HFF-Myc (cell line): Measurements from ENCODE around the gene CYSLTR2.
A peak's percentile ranks its signal among the peaks of the same experiment; 100 is the strongest.

ENCODE experiments used
- DNase-seq: peaks from one replicate; pipeline ENCODE4 v3.0.0-alpha.2; 2011; ENCODE audit warnings: low read depth; ENCODE audit errors: extremely low read depth
- H3K4me3 ChIP-seq: replicated peaks from 2 replicates; pipeline ENCODE4 v1.5.1; 2011; ENCODE audit warnings: low read depth, mild to moderate bottlenecking, control low read depth, low read length
- CTCF ChIP-seq: IDR thresholded peaks from 2 replicates; pipeline ENCODE4 v1.5.1; 2012; ENCODE audit warnings: mild to moderate bottlenecking, low read depth, low read length, control low read depth; ENCODE audit errors: missing control alignments

The CYSLTR2 gene

GRCh38 chr13:48749144-48749543 is 95.4 kb downstream of the CYSLTR2 start:
- DNase-seq, result no peak
- no peak overlapping the region for H3K4me3 ChIP-seq
- no peak for TF ChIP-seq CTCF

- TF ChIP-seq CTCF, result peak; percentile 64
- H3K4me3 ChIP-seq, result no peak overlapping the region
- DNase-seq, result peak; percentile 88
These were observed 96.2 kb downstream of the CYSLTR2 start for GRCh38 chr13:48749699-48750473.

- no peak overlapping the region for H3K4me3 ChIP-seq
- no peak for TF ChIP-seq CTCF
- DNase-seq, result no peak
These were observed 97.1 kb downstream of the CYSLTR2 start for GRCh38 chr13:48750588-48751383.

GRCh38 chr13:48760626-48761025 is 106.9 kb downstream of the CYSLTR2 start:
- DNase-seq, result no peak
- no peak overlapping the region for H3K4me3 ChIP-seq
- TF ChIP-seq CTCF, result no peak
